Measurements from ENCODE around the gene RAPGEF4.
A peak's percentile ranks its signal among the peaks of the same experiment; 100 is the strongest.

The RAPGEF4 gene

DNA sequence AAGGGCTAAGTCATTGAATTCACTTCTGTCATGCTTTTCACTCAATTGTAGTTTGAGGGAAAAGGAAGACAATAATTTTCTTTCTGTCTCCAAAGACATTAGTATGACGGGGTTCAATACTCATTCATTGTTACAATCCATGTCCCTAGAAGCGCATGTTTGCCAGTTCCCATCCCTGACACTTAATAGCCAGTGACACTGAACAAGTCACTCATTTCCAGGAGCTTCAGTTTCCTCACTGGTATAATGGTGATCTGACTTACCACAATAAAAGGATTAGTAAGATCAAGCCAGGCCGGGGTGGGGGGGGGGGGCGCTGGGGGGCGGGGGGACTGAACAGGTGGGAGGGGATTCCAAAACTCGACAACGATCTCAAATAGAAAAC lies 195.2 kb downstream of the RAPGEF4 start:
- TF ChIP-seq, protein P1, sequence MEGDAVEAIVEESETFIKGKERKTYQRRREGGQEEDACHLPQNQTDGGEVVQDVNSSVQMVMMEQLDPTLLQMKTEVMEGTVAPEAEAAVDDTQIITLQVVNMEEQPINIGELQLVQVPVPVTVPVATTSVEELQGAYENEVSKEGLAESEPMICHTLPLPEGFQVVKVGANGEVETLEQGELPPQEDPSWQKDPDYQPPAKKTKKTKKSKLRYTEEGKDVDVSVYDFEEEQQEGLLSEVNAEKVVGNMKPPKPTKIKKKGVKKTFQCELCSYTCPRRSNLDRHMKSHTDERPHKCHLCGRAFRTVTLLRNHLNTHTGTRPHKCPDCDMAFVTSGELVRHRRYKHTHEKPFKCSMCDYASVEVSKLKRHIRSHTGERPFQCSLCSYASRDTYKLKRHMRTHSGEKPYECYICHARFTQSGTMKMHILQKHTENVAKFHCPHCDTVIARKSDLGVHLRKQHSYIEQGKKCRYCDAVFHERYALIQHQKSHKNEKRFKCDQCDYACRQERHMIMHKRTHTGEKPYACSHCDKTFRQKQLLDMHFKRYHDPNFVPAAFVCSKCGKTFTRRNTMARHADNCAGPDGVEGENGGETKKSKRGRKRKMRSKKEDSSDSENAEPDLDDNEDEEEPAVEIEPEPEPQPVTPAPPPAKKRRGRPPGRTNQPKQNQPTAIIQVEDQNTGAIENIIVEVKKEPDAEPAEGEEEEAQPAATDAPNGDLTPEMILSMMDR (conservative IDR thresholded peaks at IDR 0.05; ENCODE audit: low read length): no peak
- no peak for DNase-seq (ENCODE audit: low read depth)
- H3K4me3 ChIP-seq (ENCODE audit: low read length): no peak overlapping the region

DNA sequence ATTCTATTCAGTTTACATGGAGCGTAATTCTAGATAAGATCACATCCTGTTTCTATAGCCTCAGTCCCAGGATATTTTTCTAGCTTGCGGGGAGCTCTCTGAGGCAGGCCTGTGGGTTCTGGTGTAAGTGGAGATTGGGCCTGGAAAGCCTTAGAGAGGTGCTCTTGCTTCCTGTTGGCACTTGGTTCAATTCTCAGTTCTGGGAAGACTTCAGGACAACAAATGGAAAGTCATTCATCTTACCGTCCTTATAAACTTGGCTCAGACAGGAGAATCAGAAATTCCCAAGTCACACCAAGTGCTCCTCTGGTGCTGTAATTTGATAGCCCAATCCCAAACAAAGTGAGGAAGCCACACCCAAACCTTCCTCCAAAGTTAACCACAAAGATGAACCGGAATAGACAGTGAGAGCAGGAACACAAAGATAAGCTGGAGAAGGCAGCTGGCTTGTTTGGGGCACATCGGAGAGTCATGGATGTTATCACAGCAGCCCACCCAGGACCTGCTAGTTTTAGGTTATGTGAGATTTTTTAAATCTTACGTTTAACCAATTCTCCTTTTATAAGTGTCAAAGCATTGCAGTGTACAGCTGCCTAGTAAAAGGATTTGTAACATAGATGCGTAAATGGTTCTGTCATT lies 195.7 kb downstream of the RAPGEF4 start:
- DNase-seq (ENCODE audit: low read depth): no peak
- no peak overlapping the region for H3K4me3 ChIP-seq (ENCODE audit: low read length)
- TF ChIP-seq, protein P1 (conservative IDR thresholded peaks at IDR 0.05; ENCODE audit: low read length): no peak

DNA sequence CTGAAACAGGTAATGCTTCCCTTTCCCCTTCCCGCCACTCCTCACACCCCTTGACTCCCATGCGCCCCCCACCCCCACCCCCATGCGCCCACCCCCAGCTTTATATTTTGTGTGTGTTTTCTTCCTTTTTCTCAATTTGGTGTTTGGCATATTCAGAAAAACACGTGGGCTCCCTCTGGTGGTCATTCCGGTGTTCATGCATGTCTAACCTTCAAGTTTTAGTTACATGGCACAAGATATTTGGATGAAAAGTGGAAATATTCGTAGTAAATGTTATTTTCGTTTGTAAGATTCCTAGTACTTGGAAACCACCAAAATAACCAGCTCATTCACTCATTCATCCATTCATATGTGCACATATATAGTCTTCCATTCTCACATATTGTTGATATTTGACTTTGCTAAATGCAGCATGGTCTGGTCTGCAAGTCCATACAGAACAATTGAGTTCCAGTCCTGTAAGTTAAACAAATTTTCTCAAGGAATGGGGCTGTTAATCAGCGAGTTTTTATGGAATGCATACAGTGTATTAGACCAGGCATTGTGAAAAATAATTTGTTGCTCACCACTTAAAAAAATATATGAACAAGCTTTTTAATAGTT lies 196.4 kb downstream of the RAPGEF4 start:
- no peak overlapping the region for H3K4me3 ChIP-seq (ENCODE audit: low read length)
- TF ChIP-seq, protein P1 (conservative IDR thresholded peaks at IDR 0.05; ENCODE audit: low read length): peak; percentile 85
- peak; percentile 58 for DNase-seq (ENCODE audit: low read depth)

DNA sequence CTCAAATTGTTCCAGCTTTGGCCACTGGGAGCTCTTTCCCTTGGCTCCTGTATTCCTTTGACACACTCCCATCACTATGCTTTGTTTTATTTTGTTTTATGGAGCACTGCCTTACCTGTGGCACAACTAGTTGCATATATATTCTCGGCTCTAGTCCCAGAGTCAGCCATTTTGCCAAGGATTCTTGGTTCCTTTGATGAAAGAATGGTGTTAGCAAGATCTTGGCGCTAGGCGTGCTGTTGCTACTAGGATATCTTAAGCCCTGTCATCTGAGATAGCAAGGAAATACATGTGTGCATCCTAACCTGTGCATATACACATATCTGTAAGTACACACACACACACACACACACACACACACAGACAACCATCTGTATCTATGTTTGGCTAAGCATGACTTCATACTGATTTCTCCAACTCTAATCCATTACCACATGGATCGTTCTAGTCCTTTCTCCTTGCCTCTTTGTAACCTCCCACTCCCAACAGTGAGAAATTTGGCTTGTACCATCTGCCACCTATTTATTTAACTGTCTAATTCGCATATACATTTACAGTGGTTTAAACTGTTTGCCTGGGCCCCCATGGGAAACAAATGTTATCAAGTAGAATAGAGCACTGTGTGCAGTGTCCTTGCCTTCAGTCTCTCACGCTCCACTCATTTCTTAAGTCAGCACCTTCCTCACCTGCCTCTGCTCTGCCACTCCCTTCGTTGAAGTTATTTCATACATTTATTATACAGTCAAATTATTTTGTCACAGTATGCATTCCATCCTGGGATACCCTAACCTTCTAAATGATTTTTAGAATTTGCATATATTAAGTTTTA lies 202.5 kb downstream of the RAPGEF4 start:
- TF ChIP-seq, protein P1 (conservative IDR thresholded peaks at IDR 0.05; ENCODE audit: low read length): no peak
- no peak overlapping the region for H3K4me3 ChIP-seq (ENCODE audit: low read length)
- DNase-seq (ENCODE audit: low read depth): no peak

DNA sequence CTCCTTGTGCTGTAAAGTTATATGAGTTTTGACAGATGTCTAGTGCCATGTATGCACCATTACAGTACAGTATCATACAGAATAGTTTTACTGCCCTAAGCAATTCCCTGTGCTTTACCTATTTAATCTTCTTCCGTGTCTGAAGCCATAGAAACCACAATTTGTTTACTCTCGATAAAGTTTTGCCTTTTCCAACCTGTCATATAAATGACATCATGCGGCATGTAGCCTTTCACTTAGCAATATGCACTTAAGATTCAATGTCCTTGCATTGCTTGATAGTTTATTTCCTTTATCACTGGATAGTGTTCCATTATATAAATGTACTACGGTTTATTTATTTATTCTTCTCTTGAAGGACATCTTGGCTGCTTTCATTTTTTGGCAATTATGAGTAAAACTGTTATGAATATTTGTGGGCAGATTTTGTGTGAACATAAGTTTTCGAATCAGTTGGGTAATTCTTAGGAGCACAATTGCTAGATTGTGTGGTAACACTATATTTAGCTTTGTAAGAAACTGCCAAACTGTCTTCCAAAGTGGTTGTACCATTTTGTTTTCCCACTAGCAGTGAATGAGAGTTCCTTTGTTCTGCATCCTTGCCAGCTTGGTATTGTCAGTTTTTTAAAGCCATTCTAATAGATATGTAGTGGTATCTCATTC lies 203.2 kb downstream of the RAPGEF4 start:
- DNase-seq (ENCODE audit: low read depth): peak; percentile 17
- TF ChIP-seq, protein P1 (conservative IDR thresholded peaks at IDR 0.05; ENCODE audit: low read length): no peak
- H3K4me3 ChIP-seq (ENCODE audit: low read length): no peak overlapping the region

DNA sequence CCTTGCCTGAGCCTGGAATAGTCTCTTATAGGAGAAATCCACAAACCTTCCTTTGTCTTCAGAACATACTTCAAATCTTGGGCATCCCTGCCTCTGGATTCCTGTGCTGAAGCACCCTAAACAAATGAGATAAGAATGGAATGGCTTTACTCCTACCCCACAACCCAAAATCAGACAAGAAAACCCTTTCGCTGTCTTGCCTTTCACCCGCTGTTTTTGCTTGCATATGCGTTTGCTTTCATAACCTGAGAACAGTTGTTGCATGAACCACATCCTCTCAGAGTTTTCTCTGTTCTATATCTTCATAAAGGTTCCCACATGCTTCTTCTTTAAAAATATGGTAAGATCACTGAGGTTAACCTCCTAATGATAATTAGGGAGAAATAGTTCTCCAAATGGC lies 207.9 kb downstream of the RAPGEF4 start:
- TF ChIP-seq, protein P1 (conservative IDR thresholded peaks at IDR 0.05; ENCODE audit: low read length): no peak
- no peak overlapping the region for H3K4me3 ChIP-seq (ENCODE audit: low read length)

More for the DNA sequence above, 207.9 kb downstream of the RAPGEF4 start:
- DNase-seq (ENCODE audit: low read depth): no peak
